DMS79 treated with DMSO at 0.1 percent for 48 hours (cell line): Measurements from ENCODE around the gene AP3S1.

Source experiments
- DNase-seq: peaks from one replicate; lab custom pipeline; 2025; lab: John Stamatoyannopoulos, UW

Gene AP3S1

GRCh38 chr5:115940080-115940810, 98.5 kb downstream of the AP3S1 start:
- DNase-seq, result no peak

- DNase-seq, result no peak
Measured at GRCh38 chr5:115941051-115941675, 99.4 kb downstream of the AP3S1 start.

GRCh38 chr5:115944501-115944900, 102.8 kb downstream of the AP3S1 start:
- DNase-seq, result no peak

- DNase-seq, result no peak
Measured at GRCh38 chr5:115946655-115947054, 104.9 kb downstream of the AP3S1 start.

GRCh38 chr5:115947260-115947659, 105.5 kb downstream of the AP3S1 start:
- DNase-seq, result no peak

GRCh38 chr5:115948091-115948534, 106.4 kb downstream of the AP3S1 start:
- no peak for DNase-seq

GRCh38 chr5:115949096-115949495, 107.4 kb downstream of the AP3S1 start:
- DNase-seq, result no peak

- DNase-seq, result no peak
Measured at GRCh38 chr5:115952588-115952987, 110.9 kb downstream of the AP3S1 start.

GRCh38 chr5:115954144-115954543, 112.4 kb downstream of the AP3S1 start:
- no peak for DNase-seq

- DNase-seq, result no peak
Measured at GRCh38 chr5:115956957-115957356, 115.2 kb downstream of the AP3S1 start.

- DNase-seq, result no peak
Measured at GRCh38 chr5:115961381-115962238, 119.9 kb downstream of the AP3S1 start.

- DNase-seq, result no peak
Measured at GRCh38 chr5:115962239-115962564, 120.5 kb downstream of the AP3S1 start, which contains the start of gene LVRN. Gene LVRN, plus strand, starts transcription at chr5:115962475. Its CDS starts 143 bp downstream, at chr5:115962618.

GRCh38 chr5:115962565-115963402, 121.0 kb downstream of the AP3S1 start:
- no peak for DNase-seq

GRCh38 chr5:115963566-115963965, 121.8 kb downstream of the AP3S1 start:
- no peak for DNase-seq
